ENCODE results near the gene MANSC4. TPM values are rescaled to one million over a fixed set of nuclear protein-coding genes. Genes with fewer than 3 reads are reported as not detected.

MANSC4 gene
- polyA plus RNA-seq, 1 donor from 2014 or later, result 0.43 TPM

DNA sequence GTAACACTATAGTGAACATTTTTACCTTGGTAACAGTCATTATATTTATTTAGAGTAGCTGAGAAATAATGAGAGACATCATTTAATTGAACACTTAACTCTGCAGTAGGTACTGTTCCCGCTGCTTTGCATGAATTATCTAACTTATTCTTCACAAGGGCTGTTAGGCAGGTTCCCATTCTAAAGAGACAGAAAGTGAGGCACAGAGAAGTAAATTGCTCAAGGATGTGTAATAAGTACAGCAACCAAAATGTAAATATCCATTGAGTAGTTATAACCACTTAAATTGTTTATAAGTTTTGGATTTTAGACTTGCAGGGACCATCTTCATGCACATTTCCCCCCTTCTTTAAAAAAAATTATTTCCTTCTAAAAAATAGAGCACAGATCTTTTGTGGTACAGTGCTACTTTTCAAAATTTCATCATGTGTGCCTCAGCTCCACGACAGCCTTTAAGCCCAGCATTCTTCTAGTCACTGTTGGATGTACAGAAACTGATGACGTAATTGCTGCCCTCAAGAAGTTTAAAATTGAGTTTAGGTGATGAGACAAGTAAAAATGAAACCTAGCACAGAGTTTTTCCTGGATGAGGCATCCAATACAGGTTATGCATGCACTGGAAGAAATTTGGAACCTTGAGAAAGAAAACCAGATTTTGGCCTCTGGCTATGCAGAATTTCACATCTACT lies 6.0 kb upstream of the MANSC4 start:
- Histone ChIP-seq H3K4me2 (ENCODE audit: low read length) (no peak overlapping the region), H3K9me3 (ENCODE audit: low read length) (no peaks in the 10 kb centered on the region), H3K36me3 (ENCODE audit: insufficient read depth, low read length) (no peaks in the 10 kb centered on the region), H3K9me2 (ENCODE audit: insufficient read depth, low read length) (no peaks in the 10 kb centered on the region), H3K27ac (ENCODE audit: low read length) (no peak overlapping the region), H3K9ac (ENCODE audit: low read length) (no peak overlapping the region), H3K79me2 (replicated peaks; ENCODE audit: insufficient read depth, low read length) (peaks cover 49% of the 10 kb centered on the region), H2AFZ (ENCODE audit: low read depth, low read length) (no peak overlapping the region), H3K4me3 (ENCODE audit: low read length) (no peak overlapping the region), H4K20me1 (ENCODE audit: insufficient read depth) (no peaks in the 10 kb centered on the region), H3F3A (ENCODE audit: insufficient read depth, low read length, poor library complexity, severe bottlenecking) (no peaks in the 10 kb centered on the region), H3K27me3 (ENCODE audit: insufficient read depth, low read depth, low read length) (no peaks in the 10 kb centered on the region)
- TF ChIP-seq EP300 (conservative IDR thresholded peaks at IDR 0.05; ENCODE audit: poor library complexity, severe bottlenecking) (no peak), TAF1 (IDR thresholded peaks at IDR 0.05; ENCODE audit: low read depth) (no peak), RAD21 (conservative IDR thresholded peaks at IDR 0.05) (no peak), MXI1 (conservative IDR thresholded peaks at IDR 0.05; ENCODE audit: poor library complexity, severe bottlenecking) (no peak), SMC3 (conservative IDR thresholded peaks at IDR 0.05; ENCODE audit: poor library complexity) (no peak), POLR2AphosphoS5 (IDR thresholded peaks at IDR 0.05) (no peak), EZH2 (IDR thresholded peaks at IDR 0.05; ENCODE audit: borderline replicate concordance, insufficient read depth, low read length, poor library complexity, severe bottlenecking) (no peak)
- TF ChIP-seq, protein P1, sequence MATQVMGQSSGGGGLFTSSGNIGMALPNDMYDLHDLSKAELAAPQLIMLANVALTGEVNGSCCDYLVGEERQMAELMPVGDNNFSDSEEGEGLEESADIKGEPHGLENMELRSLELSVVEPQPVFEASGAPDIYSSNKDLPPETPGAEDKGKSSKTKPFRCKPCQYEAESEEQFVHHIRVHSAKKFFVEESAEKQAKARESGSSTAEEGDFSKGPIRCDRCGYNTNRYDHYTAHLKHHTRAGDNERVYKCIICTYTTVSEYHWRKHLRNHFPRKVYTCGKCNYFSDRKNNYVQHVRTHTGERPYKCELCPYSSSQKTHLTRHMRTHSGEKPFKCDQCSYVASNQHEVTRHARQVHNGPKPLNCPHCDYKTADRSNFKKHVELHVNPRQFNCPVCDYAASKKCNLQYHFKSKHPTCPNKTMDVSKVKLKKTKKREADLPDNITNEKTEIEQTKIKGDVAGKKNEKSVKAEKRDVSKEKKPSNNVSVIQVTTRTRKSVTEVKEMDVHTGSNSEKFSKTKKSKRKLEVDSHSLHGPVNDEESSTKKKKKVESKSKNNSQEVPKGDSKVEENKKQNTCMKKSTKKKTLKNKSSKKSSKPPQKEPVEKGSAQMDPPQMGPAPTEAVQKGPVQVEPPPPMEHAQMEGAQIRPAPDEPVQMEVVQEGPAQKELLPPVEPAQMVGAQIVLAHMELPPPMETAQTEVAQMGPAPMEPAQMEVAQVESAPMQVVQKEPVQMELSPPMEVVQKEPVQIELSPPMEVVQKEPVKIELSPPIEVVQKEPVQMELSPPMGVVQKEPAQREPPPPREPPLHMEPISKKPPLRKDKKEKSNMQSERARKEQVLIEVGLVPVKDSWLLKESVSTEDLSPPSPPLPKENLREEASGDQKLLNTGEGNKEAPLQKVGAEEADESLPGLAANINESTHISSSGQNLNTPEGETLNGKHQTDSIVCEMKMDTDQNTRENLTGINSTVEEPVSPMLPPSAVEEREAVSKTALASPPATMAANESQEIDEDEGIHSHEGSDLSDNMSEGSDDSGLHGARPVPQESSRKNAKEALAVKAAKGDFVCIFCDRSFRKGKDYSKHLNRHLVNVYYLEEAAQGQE (IDR thresholded peaks at IDR 0.05; ENCODE audit: borderline replicate concordance), result no peak
- TF ChIP-seq, protein P2, sequence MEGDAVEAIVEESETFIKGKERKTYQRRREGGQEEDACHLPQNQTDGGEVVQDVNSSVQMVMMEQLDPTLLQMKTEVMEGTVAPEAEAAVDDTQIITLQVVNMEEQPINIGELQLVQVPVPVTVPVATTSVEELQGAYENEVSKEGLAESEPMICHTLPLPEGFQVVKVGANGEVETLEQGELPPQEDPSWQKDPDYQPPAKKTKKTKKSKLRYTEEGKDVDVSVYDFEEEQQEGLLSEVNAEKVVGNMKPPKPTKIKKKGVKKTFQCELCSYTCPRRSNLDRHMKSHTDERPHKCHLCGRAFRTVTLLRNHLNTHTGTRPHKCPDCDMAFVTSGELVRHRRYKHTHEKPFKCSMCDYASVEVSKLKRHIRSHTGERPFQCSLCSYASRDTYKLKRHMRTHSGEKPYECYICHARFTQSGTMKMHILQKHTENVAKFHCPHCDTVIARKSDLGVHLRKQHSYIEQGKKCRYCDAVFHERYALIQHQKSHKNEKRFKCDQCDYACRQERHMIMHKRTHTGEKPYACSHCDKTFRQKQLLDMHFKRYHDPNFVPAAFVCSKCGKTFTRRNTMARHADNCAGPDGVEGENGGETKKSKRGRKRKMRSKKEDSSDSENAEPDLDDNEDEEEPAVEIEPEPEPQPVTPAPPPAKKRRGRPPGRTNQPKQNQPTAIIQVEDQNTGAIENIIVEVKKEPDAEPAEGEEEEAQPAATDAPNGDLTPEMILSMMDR (IDR thresholded peaks at IDR 0.05; ENCODE audit: poor library complexity, severe bottlenecking), result no peak

DNA sequence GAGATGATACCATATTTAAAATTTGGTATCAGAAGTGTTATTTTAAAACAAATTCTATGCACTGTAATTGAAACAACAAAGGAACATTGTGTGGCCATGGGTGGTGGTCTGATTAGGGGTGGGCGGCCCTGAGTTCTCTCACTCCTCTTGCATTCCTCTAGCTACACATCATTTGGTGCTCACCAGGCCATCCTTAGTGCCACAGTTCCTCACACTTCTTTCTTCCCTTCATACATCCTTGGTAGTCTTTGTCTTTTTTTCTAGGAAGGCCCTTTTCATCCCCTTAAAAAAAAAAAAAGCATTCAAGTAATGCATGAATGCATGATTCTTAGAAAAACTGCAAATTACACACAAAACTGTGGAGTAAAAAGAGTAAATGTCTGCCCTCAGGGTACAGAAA lies 2.4 kb upstream of the MANSC4 start:
- Histone ChIP-seq H3K4me3 (ENCODE audit: low read length) (peak overlapping the region; percentile 95), H3K4me2 (ENCODE audit: low read length) (peak overlapping the region; percentile 82), H3K27ac (ENCODE audit: low read length) (no peak overlapping the region)

More for the DNA sequence above, 2.4 kb upstream of the MANSC4 start:
- no peaks in the 10 kb centered on the region for H3K36me3 ChIP-seq (ENCODE audit: insufficient read depth, low read length)
- H4K20me1 ChIP-seq (ENCODE audit: insufficient read depth), result no peaks in the 10 kb centered on the region
- H3K9ac ChIP-seq (ENCODE audit: low read length), result no peak overlapping the region
- TF ChIP-seq, protein P1 (IDR thresholded peaks at IDR 0.05; ENCODE audit: borderline replicate concordance), result no peak
- TF ChIP-seq SMC3 (conservative IDR thresholded peaks at IDR 0.05; ENCODE audit: poor library complexity) (no peak), RAD21 (conservative IDR thresholded peaks at IDR 0.05) (no peak), TAF1 (IDR thresholded peaks at IDR 0.05; ENCODE audit: low read depth) (no peak), POLR2AphosphoS5 (IDR thresholded peaks at IDR 0.05) (no peak), MXI1 (conservative IDR thresholded peaks at IDR 0.05; ENCODE audit: poor library complexity, severe bottlenecking) (no peak), EP300 (conservative IDR thresholded peaks at IDR 0.05; ENCODE audit: poor library complexity, severe bottlenecking) (no peak), EZH2 (IDR thresholded peaks at IDR 0.05; ENCODE audit: borderline replicate concordance, insufficient read depth, low read length, poor library complexity, severe bottlenecking) (no peak)
- TF ChIP-seq, protein P2 (IDR thresholded peaks at IDR 0.05; ENCODE audit: poor library complexity, severe bottlenecking), result no peak
- no peaks in the 10 kb centered on the region for H3K9me3 ChIP-seq (ENCODE audit: low read length)
- no peaks in the 10 kb centered on the region for H3K27me3 ChIP-seq (ENCODE audit: insufficient read depth, low read depth, low read length)
- H3K79me2 ChIP-seq (replicated peaks; ENCODE audit: insufficient read depth, low read length), result peaks cover 48% of the 10 kb centered on the region
- no peak overlapping the region for H2AFZ ChIP-seq (ENCODE audit: low read depth, low read length)
- no peaks in the 10 kb centered on the region for H3K9me2 ChIP-seq (ENCODE audit: insufficient read depth, low read length)
- peaks cover 4% of the 10 kb centered on the region for H3F3A ChIP-seq (ENCODE audit: insufficient read depth, low read length, poor library complexity, severe bottlenecking)

Data from neural cell (in vitro differentiated cells).